ENCODE measurements around the gene DDHD1. TPM values are rescaled to one million over a fixed set of nuclear protein-coding genes. Genes with fewer than 3 reads are reported as not detected.

The DDHD1 gene
- total RNA-seq, 1 experiment from 2014 or later = 15.7 TPM

DNA sequence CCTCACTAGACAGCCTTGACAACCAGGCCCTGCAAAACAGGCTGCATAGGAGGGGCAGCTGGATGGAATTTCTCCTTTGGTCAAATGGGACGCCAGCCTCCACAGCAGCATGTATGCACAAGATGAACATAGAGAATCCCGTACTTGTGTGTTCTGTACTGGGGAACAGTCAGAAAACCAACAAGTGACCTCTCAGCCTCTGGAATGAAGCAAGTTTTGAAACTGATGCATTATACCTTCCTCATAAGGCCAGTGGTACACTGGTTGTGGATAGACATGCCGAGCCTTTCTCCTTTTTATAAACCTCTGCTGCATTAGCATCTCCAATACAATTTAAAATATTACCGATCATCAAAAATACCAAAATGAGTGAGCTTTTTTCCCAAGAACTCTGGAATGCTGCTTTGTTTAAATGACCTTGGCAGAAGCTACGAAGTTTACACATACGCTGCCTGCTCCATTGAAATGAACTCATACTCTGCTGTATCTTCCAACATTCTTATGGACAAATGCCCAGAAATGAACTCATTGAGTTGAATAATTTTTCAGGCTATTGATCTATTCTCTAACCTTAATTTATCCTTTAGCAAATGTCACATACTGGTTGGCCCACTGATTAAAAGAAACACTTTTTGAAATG lies 154.6 kb downstream of the DDHD1 start:
- Histone ChIP-seq H3K14ac (ENCODE audit: insufficient read depth, low read length) (no peak overlapping the region), H3K27me3 (ENCODE audit: insufficient read depth, low read length) (no peaks in the 10 kb centered on the region), H3K79me2 (ENCODE audit: insufficient read depth, low read length) (no peaks in the 10 kb centered on the region), H3K79me1 (ENCODE audit: insufficient read depth, low read depth, low read length, poor library complexity, severe bottlenecking) (no peaks in the 10 kb centered on the region), H2BK20ac (ENCODE audit: low read depth, low read length, poor library complexity, severe bottlenecking) (no peak overlapping the region), H2BK5ac (ENCODE audit: insufficient read length, low read length) (no peak overlapping the region), H3K4me2 (ENCODE audit: insufficient read depth, insufficient read length, low read length) (no peak overlapping the region), H3K4ac (ENCODE audit: low read depth, low read length) (no peak overlapping the region), H2BK120ac (ENCODE audit: low read depth, low read length, poor library complexity, severe bottlenecking) (no peak overlapping the region), H3K56ac (ENCODE audit: insufficient read length, low read depth, low read length) (no peak overlapping the region), H3K23me2 (ENCODE audit: insufficient read length, low read depth, low read length, poor library complexity, severe bottlenecking) (no peaks in the 10 kb centered on the region), H3K18ac (ENCODE audit: insufficient read length, low read depth, low read length) (no peak overlapping the region), H2BK15ac (ENCODE audit: low read depth, low read length) (no peak overlapping the region), H4K91ac (ENCODE audit: insufficient read length, low read depth, low read length) (no peak overlapping the region), H4K20me1 (ENCODE audit: control insufficient read depth, insufficient read depth, insufficient read length) (no peaks in the 10 kb centered on the region), H3K9me3 (ENCODE audit: control insufficient read depth, low read depth, low read length) (no peaks in the 10 kb centered on the region), H2AFZ (ENCODE audit: low read length) (no peak overlapping the region), H3T11ph (ENCODE audit: low read length) (no peak overlapping the region), H4K8ac (replicated peaks; ENCODE audit: insufficient read length, low read depth, low read length) (no peak overlapping the region), H3K27ac (ENCODE audit: insufficient read length, low read depth, low read length) (no peak overlapping the region), H3K9ac (ENCODE audit: extremely low read depth, insufficient read length, low read length) (no peak overlapping the region), H2BK12ac (ENCODE audit: insufficient read length, low read depth, low read length) (no peak overlapping the region), H3K23ac (ENCODE audit: insufficient read length, low read depth, low read length) (no peak overlapping the region), H3K4me1 (ENCODE audit: insufficient read depth, low read length) (no peaks in the 10 kb centered on the region; the same call in 1 of the 2 replicates), H2AK5ac (ENCODE audit: insufficient read length, low read length) (no peak overlapping the region), H4K5ac (ENCODE audit: insufficient read length, low read depth, low read length) (no peak overlapping the region)
- Mint-ChIP-seq H3K4me3 (no peak overlapping the region), H3K27me3 (ENCODE audit: low read depth) (no peaks in the 10 kb centered on the region), H3K4me1 (peaks cover 12 to 14% of the 10 kb centered on the region in 2 experiments), H3K36me3 (ENCODE audit: insufficient read depth in 1 of 3, low read depth in 3 of 3) (no peaks in the 10 kb centered on the region; a peak in 1 of 7 replicates), H3K27ac (no peak overlapping the region), H3K9me3 (no peaks in the 10 kb centered on the region)
- no CpG with 5 or more reads among the region's 6 CpGs for WGBS (ENCODE audit: extremely low coverage, insufficient read length, low lambda C conversion rate)
- TF ChIP-seq, protein P1, sequence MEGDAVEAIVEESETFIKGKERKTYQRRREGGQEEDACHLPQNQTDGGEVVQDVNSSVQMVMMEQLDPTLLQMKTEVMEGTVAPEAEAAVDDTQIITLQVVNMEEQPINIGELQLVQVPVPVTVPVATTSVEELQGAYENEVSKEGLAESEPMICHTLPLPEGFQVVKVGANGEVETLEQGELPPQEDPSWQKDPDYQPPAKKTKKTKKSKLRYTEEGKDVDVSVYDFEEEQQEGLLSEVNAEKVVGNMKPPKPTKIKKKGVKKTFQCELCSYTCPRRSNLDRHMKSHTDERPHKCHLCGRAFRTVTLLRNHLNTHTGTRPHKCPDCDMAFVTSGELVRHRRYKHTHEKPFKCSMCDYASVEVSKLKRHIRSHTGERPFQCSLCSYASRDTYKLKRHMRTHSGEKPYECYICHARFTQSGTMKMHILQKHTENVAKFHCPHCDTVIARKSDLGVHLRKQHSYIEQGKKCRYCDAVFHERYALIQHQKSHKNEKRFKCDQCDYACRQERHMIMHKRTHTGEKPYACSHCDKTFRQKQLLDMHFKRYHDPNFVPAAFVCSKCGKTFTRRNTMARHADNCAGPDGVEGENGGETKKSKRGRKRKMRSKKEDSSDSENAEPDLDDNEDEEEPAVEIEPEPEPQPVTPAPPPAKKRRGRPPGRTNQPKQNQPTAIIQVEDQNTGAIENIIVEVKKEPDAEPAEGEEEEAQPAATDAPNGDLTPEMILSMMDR (conservative IDR thresholded peaks at IDR 0.05) = no peak
- no peak for DNase-seq
